GM18508 (cell line): ENCODE measurements around the gene CYCS.

Experiments
- ATAC-seq: cut with Tn5 transposase; IDR thresholded peaks from one replicate; pipeline ENCODE4 v1.9.1; 2021; ENCODE audit warnings: moderate number of reproducible peaks; ENCODE audit not compliant: insufficient read depth, unreplicated experiment

CYCS gene

DNA sequence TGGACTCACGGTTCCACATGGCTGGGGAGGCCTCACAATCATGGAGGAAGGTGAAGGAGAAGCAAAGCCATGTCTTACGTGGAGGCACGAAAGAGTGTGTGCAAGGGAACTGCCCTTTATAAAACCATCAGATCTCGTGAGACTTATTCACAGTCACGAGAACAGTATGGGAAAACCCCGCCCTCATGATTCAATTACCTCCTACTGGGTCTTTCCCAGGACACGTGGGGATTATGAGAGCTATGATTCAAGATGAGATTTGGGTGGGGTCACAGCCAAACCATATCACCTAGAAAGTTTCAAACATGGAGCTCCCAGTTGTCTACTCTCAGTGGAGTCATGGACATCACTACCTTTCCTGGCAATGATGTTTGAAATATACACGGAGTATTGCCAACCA is 49.6 kb downstream of the CYCS start:
- ATAC-seq = no peak

DNA sequence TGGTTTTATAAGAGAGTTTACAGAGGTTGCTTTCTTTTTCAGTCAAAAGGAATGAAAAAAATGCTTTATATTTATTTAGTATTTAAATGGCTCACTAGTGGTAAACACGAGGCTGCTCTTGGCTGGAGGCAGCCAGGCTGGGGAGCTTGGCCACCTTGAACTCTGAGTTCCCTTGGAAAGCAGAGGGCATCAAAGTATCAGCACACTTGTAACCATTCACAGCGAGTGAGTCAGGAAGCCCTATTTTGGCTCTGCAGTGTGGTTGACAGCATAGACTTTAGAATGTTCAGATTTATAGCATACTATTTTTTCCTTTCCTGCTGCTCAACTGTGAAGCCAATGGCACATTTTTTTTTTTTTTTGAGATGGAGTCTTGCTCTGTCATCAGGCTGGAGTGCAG is 51.6 kb downstream of the CYCS start:
- no peak for ATAC-seq
